HEK293 (cell line): Measurements from ENCODE around the gene WSCD2.

ENCODE experiments used
- CTCF ChIA-PET: fragments of 350-600 bp; formaldehyde crosslinking; extraction: SDS; loops from one replicate; lab custom pipeline; 2021; ENCODE audit warnings: antibody characterized with exemption; lab: Yijun Ruan, JAX
- POLR2A ChIA-PET: fragments of 300-600 bp; formaldehyde crosslinking; extraction: SDS; loops from one replicate; lab custom pipeline; 2020; ENCODE audit warnings: antibody characterized with exemption, inconsistent platforms; lab: Yijun Ruan, JAX
- H3K27ac ChIP-seq: fragments of 200-500 bp; sonication (Bioruptor generic); 2 replicates; pipeline ENCODE4 v1.5.1; 2014; ENCODE audit warnings: low read depth, low read length, control low read depth, inconsistent platforms; ENCODE audit errors: extremely low read depth
- H3K36me3 ChIP-seq, 2 experiments: fragments of 200-500 bp in 1 of 2; sonication (Bioruptor generic) in 1 of 2; 1 replicate in 1 of 2; 2 replicates in 1 of 2; pipeline ENCODE4 v1.5.1; 2014 to 2017; ENCODE audit warnings: inconsistent platforms in 2 of 2, low read length in 2 of 2; ENCODE audit not compliant: control insufficient read depth in 2 of 2, insufficient read depth in 1 of 2
- H3K4me1 ChIP-seq: fragments of 200-500 bp; sonication (Bioruptor generic); 2 replicates; pipeline ENCODE4 v1.5.1; 2014; ENCODE audit warnings: mild to moderate bottlenecking, low read length, inconsistent platforms; ENCODE audit not compliant: control insufficient read depth, insufficient read depth
- H3K4me3 ChIP-seq: 2 replicates; pipeline ENCODE4 v1.5.1; 2011; ENCODE audit warnings: low read depth, mild to moderate bottlenecking, control low read depth, low read length, moderate library complexity
- H3K9me3 ChIP-seq: fragments of 200-500 bp; sonication (Bioruptor generic); 2 replicates; pipeline ENCODE4 v1.5.1; 2014; ENCODE audit warnings: low read depth, low read length, inconsistent platforms; ENCODE audit not compliant: control insufficient read depth, insufficient read depth
- GLIS1 ChIP-seq: fragments of 450-650 bp; formaldehyde crosslinking; IDR thresholded peaks from 2 replicates; pipeline ENCODE4 v1.5.1; 2016; ENCODE audit warnings: missing biosample characterization, missing genetic modification characterization
- PRDM1 ChIP-seq: fragments of 450-650 bp; formaldehyde crosslinking; IDR thresholded peaks from 2 replicates; pipeline ENCODE4; 2016; ENCODE audit warnings: missing biosample characterization, missing genetic modification characterization
- PRDM4 ChIP-seq: fragments of 450-650 bp; formaldehyde crosslinking; IDR thresholded peaks from 2 replicates; pipeline ENCODE4 v1.5.1; 2017; ENCODE audit warnings: missing biosample characterization, missing genetic modification characterization
- ZBTB11 ChIP-seq: fragments of 450-650 bp; formaldehyde crosslinking; conservative IDR thresholded peaks from 2 replicates; pipeline ENCODE4 v1.5.1; 2016; ENCODE audit warnings: low read depth, missing biosample characterization, missing genetic modification characterization
- ZBTB21 ChIP-seq: fragments of 450-650 bp; formaldehyde crosslinking; IDR thresholded peaks from 2 replicates; pipeline ENCODE4 v1.5.1; 2017; ENCODE audit warnings: missing biosample characterization, missing genetic modification characterization
- ZBTB8A ChIP-seq: fragments of 450-650 bp; formaldehyde crosslinking; IDR thresholded peaks from 2 replicates; pipeline ENCODE4 v1.5.1; 2016; ENCODE audit warnings: missing biosample characterization, missing genetic modification characterization
- ZNF140 ChIP-seq: fragments of 450-650 bp; formaldehyde crosslinking; IDR thresholded peaks from 2 replicates; pipeline ENCODE4 v1.5.1; 2016; ENCODE audit warnings: missing biosample characterization, missing genetic modification characterization
- ZNF155 ChIP-seq: fragments of 450-650 bp; formaldehyde crosslinking; IDR thresholded peaks from 2 replicates; pipeline ENCODE4 v1.5.1; 2016; ENCODE audit warnings: missing biosample characterization, missing genetic modification characterization
- ZNF19 ChIP-seq: fragments of 450-650 bp; formaldehyde crosslinking; IDR thresholded peaks from 2 replicates; pipeline ENCODE4; 2016; ENCODE audit warnings: missing biosample characterization, missing genetic modification characterization, low read depth
- ZNF2 ChIP-seq: fragments of 450-650 bp; formaldehyde crosslinking; IDR thresholded peaks from 2 replicates; pipeline ENCODE4 v1.5.1; 2016; ENCODE audit warnings: missing biosample characterization, missing genetic modification characterization
- ZNF214 ChIP-seq: fragments of 450-650 bp; formaldehyde crosslinking; IDR thresholded peaks from 2 replicates; pipeline ENCODE4 v1.5.1; 2017; ENCODE audit warnings: missing biosample characterization, mild to moderate bottlenecking, missing genetic modification characterization, borderline replicate concordance
- ZNF221 ChIP-seq: fragments of 450-650 bp; formaldehyde crosslinking; IDR thresholded peaks from 2 replicates; pipeline ENCODE4 v1.5.1; 2017; ENCODE audit warnings: missing biosample characterization, missing genetic modification characterization, borderline replicate concordance
- ZNF23 ChIP-seq: fragments of 450-650 bp; formaldehyde crosslinking; IDR thresholded peaks from 2 replicates; pipeline ENCODE4 v1.5.1; 2016; ENCODE audit warnings: missing biosample characterization, missing genetic modification characterization, borderline replicate concordance
- ZNF274 ChIP-seq, 2 experiments: fragments of 200-500 bp in 1 of 2; fragments of 450-650 bp in 1 of 2; sonication (Bioruptor generic) in 1 of 2; formaldehyde crosslinking in 1 of 2; IDR thresholded peaks; 2 replicates each; pipeline versions ENCODE4 v1.5.1 to v1.6.1; 2014 to 2016; ENCODE audit warnings: borderline replicate concordance in 1 of 2, inconsistent platforms in 1 of 2, low read length in 1 of 2, missing biosample characterization in 1 of 2, missing genetic modification characterization in 1 of 2
- ZNF394 ChIP-seq: fragments of 450-650 bp; formaldehyde crosslinking; IDR thresholded peaks from 2 replicates; pipeline ENCODE4 v1.5.1; 2016; ENCODE audit warnings: missing biosample characterization, missing genetic modification characterization, mild to moderate bottlenecking, moderate library complexity, borderline replicate concordance
- ZNF513 ChIP-seq: fragments of 450-650 bp; IDR thresholded peaks from 2 replicates; pipeline ENCODE4 v1.5.1; 2018; ENCODE audit warnings: missing biosample characterization, missing genetic modification characterization
- ZNF548 ChIP-seq: fragments of 450-650 bp; formaldehyde crosslinking; IDR thresholded peaks from 2 replicates; pipeline ENCODE4 v1.5.1; 2016; ENCODE audit warnings: missing biosample characterization, missing genetic modification characterization
- ZNF596 ChIP-seq: fragments of 450-650 bp; IDR thresholded peaks from 2 replicates; pipeline ENCODE4 v1.5.0; 2018; ENCODE audit warnings: missing biosample characterization, mild to moderate bottlenecking, missing genetic modification characterization, moderate library complexity
- ZNF660 ChIP-seq: fragments of 450-650 bp; IDR thresholded peaks from 2 replicates; pipeline ENCODE4 v1.5.1; 2018; ENCODE audit warnings: missing biosample characterization, mild to moderate bottlenecking, missing genetic modification characterization
- ZNF776 ChIP-seq: fragments of 450-650 bp; formaldehyde crosslinking; IDR thresholded peaks from 2 replicates; pipeline ENCODE4 v1.5.0; 2017; ENCODE audit warnings: missing biosample characterization, missing genetic modification characterization, borderline replicate concordance

WSCD2 gene

GRCh38 chr12:108182096-108182495, 53.0 kb downstream of the WSCD2 start:
- Histone ChIP-seq H3K4me1 (no peaks in the 10 kb centered on the region), H3K9me3 (no peaks in the 10 kb centered on the region), H3K4me3 (no peak overlapping the region), H3K27ac (no peak overlapping the region), H3K36me3 (no peaks in the 10 kb centered on the region)
- ChIA-PET POLR2A (no interaction called here), CTCF (interaction anchor here (0.6 to 1.3 kb wide), 6 partner anchors 10 to 330 kb away, joined by 3 to 10 read pairs (median 4); no protein-coding TSS in a partner anchor)
- TF ChIP-seq ZBTB11 (tag by site-specific recombination) = no peak

- CTCF ChIA-PET = interaction anchor here (1.0 kb wide), 1 partner anchor 9 kb away, joined by 3 read pairs; no protein-coding TSS in a partner anchor
- H3K4me1 ChIP-seq = no peaks in the 10 kb centered on the region
- no peaks in the 10 kb centered on the region for H3K9me3 ChIP-seq
- no peak for TF ChIP-seq ZBTB8A (tag by site-specific recombination)
- TF ChIP-seq ZNF274 (IDR thresholded peaks at IDR 0.05; ENCODE audit: low read length) = no peak
- TF ChIP-seq ZNF274 (tag by site-specific recombination; IDR thresholded peaks at IDR 0.05; ENCODE audit: borderline replicate concordance) = no peak
- TF ChIP-seq PRDM4 (tag by site-specific recombination) = no peak
- no peak for TF ChIP-seq ZNF776
- no peak for TF ChIP-seq ZNF513 (tag by site-specific recombination)
- no peak for TF ChIP-seq ZNF155 (tag by site-specific recombination)
- TF ChIP-seq ZNF23 (tag by site-specific recombination) = no peak
- no peak for TF ChIP-seq ZNF548 (tag by site-specific recombination)
- TF ChIP-seq ZNF19 (tag by site-specific recombination) = no peak
- TF ChIP-seq PRDM1 = no peak
- no peak for TF ChIP-seq ZBTB21 (tag by site-specific recombination)
- TF ChIP-seq ZNF394 (tag by site-specific recombination) = no peak
- no peak for TF ChIP-seq ZNF660 (tag by site-specific recombination)
- TF ChIP-seq ZNF140 (tag by site-specific recombination) = no peak
- no peak for TF ChIP-seq ZNF214 (tag by site-specific recombination)
- TF ChIP-seq ZNF2 (tag by site-specific recombination) = no peak
- TF ChIP-seq ZNF596 = no peak
- TF ChIP-seq ZNF221 (tag by site-specific recombination) = no peak
- no peak for TF ChIP-seq GLIS1
- TF ChIP-seq, all 188 proteins: peak for 0
- Histone ChIP-seq H3K27ac (no peak overlapping the region), H3K4me3 (no peak overlapping the region), H3K36me3 (no peaks in the 10 kb centered on the region)
- POLR2A ChIA-PET = no interaction called here
These were observed 55.9 kb downstream of the WSCD2 start for GRCh38 chr12:108185002-108185401.
